OCI-LY3 (cell line): ENCODE results near the gene KIF1B.
A peak's percentile ranks its signal among the peaks of the same experiment; 100 is the strongest.

Source experiments
- H2AFZ ChIP-seq: fragments of 200-600, 300-600 bp; shearing (Covaris generic); 2 replicates; pipeline ENCODE4 v1.6.0; 2014; ENCODE audit warnings: antibody characterized with exemption, low read depth, low read length
- H3K27ac ChIP-seq: fragments of 200-600, 300-600 bp; sonication (generic); 2 replicates; pipeline ENCODE4 v1.5.1; 2014; ENCODE audit warnings: mild to moderate bottlenecking, low read length, moderate library complexity, mixed read lengths
- H3K27me3 ChIP-seq: fragments of 200-600, 300-600 bp; sonication (generic); 2 replicates; pipeline ENCODE4 v1.6.1; 2014; ENCODE audit warnings: low read depth, low read length, mixed read lengths
- H3K36me3 ChIP-seq: fragments of 200-600, 300-600 bp; sonication (generic); replicated peaks from 2 replicates; pipeline ENCODE3; 2014; ENCODE audit warnings: low read depth, low read length, mixed read lengths
- H3K4me1 ChIP-seq: fragments of 300-600, 200-600 bp; sonication (generic); 2 replicates; pipeline ENCODE4 v1.6.1; 2014; ENCODE audit warnings: low read length, mixed read lengths
- H3K4me2 ChIP-seq: fragments of 200-600, 300-600 bp; sonication (generic); 2 replicates; pipeline ENCODE4 v1.6.1; 2014; ENCODE audit warnings: low read length, mixed read lengths
- H3K4me3 ChIP-seq: fragments of 300-600, 200-600 bp; sonication (generic); 2 replicates; pipeline ENCODE4 v1.5.1; 2014; ENCODE audit warnings: antibody characterized with exemption, mild to moderate bottlenecking, low read length, moderate library complexity
- H3K79me2 ChIP-seq: fragments of 300-600, 200-600 bp; shearing (Covaris generic); 2 replicates; pipeline ENCODE4 v1.6.1; 2014; ENCODE audit warnings: mild to moderate bottlenecking, low read length, mixed read lengths
- H3K9ac ChIP-seq: fragments of 300-600, 200-600 bp; shearing (Covaris generic); 2 replicates; pipeline ENCODE4 v1.6.0; 2014; ENCODE audit warnings: mild to moderate bottlenecking, low read length, moderate library complexity
- H3K9me3 ChIP-seq: fragments of 200-600, 300-600 bp; shearing (Covaris generic); 2 replicates; pipeline ENCODE4 v1.6.1; 2014; ENCODE audit warnings: low read length, mixed read lengths; ENCODE audit not compliant: insufficient read depth
- H4K20me1 ChIP-seq: fragments of 200-600, 300-600 bp; sonication (generic); 2 replicates; pipeline ENCODE4 v1.6.1; 2016; ENCODE audit warnings: low read length, mixed read lengths; ENCODE audit not compliant: insufficient read depth
- CTCF ChIP-seq: fragments of 200-600, 300-600 bp; sonication (generic); IDR thresholded peaks from 2 replicates; pipeline ENCODE4 v1.5.1; 2014; ENCODE audit warnings: antibody characterized with exemption, low read length, low read depth
- EZH2phosphoT487 ChIP-seq: fragments of 200-600 bp; shearing (Covaris generic); IDR thresholded peaks from 2 replicates; pipeline ENCODE4 v1.6.1; 2018; ENCODE audit warnings: antibody characterized with exemption, mixed run types, low read depth

The KIF1B gene

GRCh38 chr1:10209590-10209904, 823 bp upstream of the KIF1B start:
- TF ChIP-seq EZH2phosphoT487 (no peak), CTCF (no peak)
- no peaks in the 10 kb centered on the region for H3K36me3 ChIP-seq
- H3K79me2 ChIP-seq: peaks cover 6% of the 10 kb centered on the region; the same call in 1 of the 2 replicates
- no peak overlapping the region for H3K27ac ChIP-seq
- H3K9me3 ChIP-seq: no peaks in the 10 kb centered on the region
- H3K4me2 ChIP-seq: peak overlapping the region; percentile 74
- peak overlapping the region; percentile 100 for H2AFZ ChIP-seq
- H3K4me3 ChIP-seq: peak overlapping the region; percentile 95
- H4K20me1 ChIP-seq: no peaks in the 10 kb centered on the region
- peaks cover 10% of the 10 kb centered on the region for H3K4me1 ChIP-seq
- no peaks in the 10 kb centered on the region for H3K27me3 ChIP-seq
- peak overlapping the region; percentile 81 for H3K9ac ChIP-seq

- Histone ChIP-seq H3K27ac (no peak overlapping the region), H3K4me1 (peaks cover 16% of the 10 kb centered on the region), H3K9me3 (no peaks in the 10 kb centered on the region), H2AFZ (0 out of 2 replicates have a peak overlapping the region, but pooled peaks have one; percentile 54), H3K27me3 (no peaks in the 10 kb centered on the region), H3K4me3 (peak overlapping the region; percentile 95), H3K79me2 (peaks cover 6% of the 10 kb centered on the region; the same call in 1 of the 2 replicates), H3K9ac (peak overlapping the region; percentile 53), H4K20me1 (no peaks in the 10 kb centered on the region), H3K4me2 (peak overlapping the region; percentile 98), H3K36me3 (no peaks in the 10 kb centered on the region)
- TF ChIP-seq EZH2phosphoT487: no peak
- no peak for TF ChIP-seq CTCF
These were observed 753 bp downstream of the KIF1B start for GRCh38 chr1:10210841-10211804.

- H4K20me1 ChIP-seq: no peaks in the 10 kb centered on the region
- TF ChIP-seq EZH2phosphoT487: no peak
- TF ChIP-seq CTCF: no peak
- H3K4me2 ChIP-seq: peak overlapping the region; percentile 98
- H3K79me2 ChIP-seq: peaks cover 6% of the 10 kb centered on the region; the same call in 1 of the 2 replicates
- H2AFZ ChIP-seq: no peak overlapping the region
- no peaks in the 10 kb centered on the region for H3K36me3 ChIP-seq
- no peaks in the 10 kb centered on the region for H3K9me3 ChIP-seq
- no peaks in the 10 kb centered on the region for H3K27me3 ChIP-seq
- no peak overlapping the region for H3K9ac ChIP-seq
- peaks cover 22% of the 10 kb centered on the region for H3K4me1 ChIP-seq
- H3K27ac ChIP-seq: no peak overlapping the region
- no peak overlapping the region; the same call in 1 of the 2 replicates for H3K4me3 ChIP-seq
These were observed 1.5 kb downstream of the KIF1B start for GRCh38 chr1:10211805-10212410.

GRCh38 chr1:10212476-10212875, 2.1 kb downstream of the KIF1B start:
- Histone ChIP-seq H3K9me3 (no peaks in the 10 kb centered on the region), H4K20me1 (no peaks in the 10 kb centered on the region), H3K4me1 (peaks cover 22% of the 10 kb centered on the region), H3K4me3 (no peak overlapping the region), H3K27ac (no peak overlapping the region), H3K4me2 (no peak overlapping the region), H3K36me3 (no peaks in the 10 kb centered on the region), H3K27me3 (no peaks in the 10 kb centered on the region), H3K79me2 (peaks cover 6% of the 10 kb centered on the region; the same call in 1 of the 2 replicates), H3K9ac (no peak overlapping the region), H2AFZ (no peak overlapping the region)
- TF ChIP-seq EZH2phosphoT487 (no peak), CTCF (no peak)
